Peyer's patch (tissue), 4 donors: Measurements from ENCODE around the gene RSAD1.

Experiments
- POLR2A ChIP-seq, 2 donors: fragments of 450-650 bp; IDR thresholded peaks; one replicate each; pipeline ENCODE4 v1.5.1; 2017; ENCODE audit warnings: antibody characterized with exemption in 2 of 2, mild to moderate bottlenecking in 2 of 2, moderate library complexity in 2 of 2
- TF ChIP-seq, protein P1 (sequence below), 6 experiments: fragments of 450-650 bp in 4 of 6; fragments of 200-600 bp in 2 of 6; sonication (generic) in 1 of 6; IDR thresholded peaks; one replicate each; pipeline ENCODE4 v1.5.1; 2017 to 2019; ENCODE audit warnings: antibody characterized with exemption in 6 of 6, mild to moderate bottlenecking in 3 of 6, moderate library complexity in 1 of 6

DNA sequence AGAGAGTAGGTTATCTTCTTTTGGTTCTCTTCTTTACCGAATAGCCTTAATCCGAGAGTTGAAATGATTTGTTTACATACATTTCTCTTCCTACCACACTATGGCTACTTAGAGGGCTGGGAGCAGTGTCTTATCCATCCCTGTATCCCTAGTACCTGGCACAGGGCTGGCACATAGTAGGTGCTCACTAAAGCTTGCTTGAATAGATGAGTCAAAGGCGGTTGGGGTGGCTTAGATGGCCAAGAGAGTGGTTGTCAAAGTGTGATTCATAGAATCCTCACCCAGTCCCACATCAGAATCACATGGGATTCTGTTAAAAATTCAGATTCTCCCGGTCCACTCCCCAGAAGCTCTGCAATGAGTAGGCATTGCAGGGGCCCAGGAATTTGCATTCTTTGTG, 21.0 kb upstream of the RSAD1 start:
- TF ChIP-seq, protein P1, sequence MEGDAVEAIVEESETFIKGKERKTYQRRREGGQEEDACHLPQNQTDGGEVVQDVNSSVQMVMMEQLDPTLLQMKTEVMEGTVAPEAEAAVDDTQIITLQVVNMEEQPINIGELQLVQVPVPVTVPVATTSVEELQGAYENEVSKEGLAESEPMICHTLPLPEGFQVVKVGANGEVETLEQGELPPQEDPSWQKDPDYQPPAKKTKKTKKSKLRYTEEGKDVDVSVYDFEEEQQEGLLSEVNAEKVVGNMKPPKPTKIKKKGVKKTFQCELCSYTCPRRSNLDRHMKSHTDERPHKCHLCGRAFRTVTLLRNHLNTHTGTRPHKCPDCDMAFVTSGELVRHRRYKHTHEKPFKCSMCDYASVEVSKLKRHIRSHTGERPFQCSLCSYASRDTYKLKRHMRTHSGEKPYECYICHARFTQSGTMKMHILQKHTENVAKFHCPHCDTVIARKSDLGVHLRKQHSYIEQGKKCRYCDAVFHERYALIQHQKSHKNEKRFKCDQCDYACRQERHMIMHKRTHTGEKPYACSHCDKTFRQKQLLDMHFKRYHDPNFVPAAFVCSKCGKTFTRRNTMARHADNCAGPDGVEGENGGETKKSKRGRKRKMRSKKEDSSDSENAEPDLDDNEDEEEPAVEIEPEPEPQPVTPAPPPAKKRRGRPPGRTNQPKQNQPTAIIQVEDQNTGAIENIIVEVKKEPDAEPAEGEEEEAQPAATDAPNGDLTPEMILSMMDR (IDR thresholded peaks at IDR 0.05), result no peak
- no peak for TF ChIP-seq POLR2A (IDR thresholded peaks at IDR 0.05)
